SU-DHL-6 (cell line): ENCODE data around the gene LIPH.

Experiments
- CTCF ChIP-seq: fragments of 200-600 bp; sonication (generic); IDR thresholded peaks from one replicate; pipeline ENCODE4 v1.5.1; 2017; ENCODE audit warnings: antibody characterized with exemption, mild to moderate bottlenecking, low read length, moderate library complexity; ENCODE audit not compliant: insufficient read depth, poor library complexity, severe bottlenecking
- EZH2phosphoT487 ChIP-seq: fragments of 200-600 bp; sonication (generic), shearing (Covaris generic); conservative IDR thresholded peaks from 2 replicates; pipeline ENCODE4 v1.6.1; 2018; ENCODE audit warnings: mild to moderate bottlenecking, antibody characterized with exemption, low read length, moderate library complexity, mixed read lengths

- TF ChIP-seq CTCF = no peak
- TF ChIP-seq EZH2phosphoT487 = no peak
These were observed 2.7 kb upstream of the LIPH start for GRCh38 chr3:185555101-185555501.
